HG02938 (cell line): ENCODE results near the gene CDH23.

Experiments
- ATAC-seq: cut with Tn5 transposase; IDR thresholded peaks from one replicate; pipeline ENCODE4 v1.9.1; 2021; ENCODE audit warnings: mild to moderate bottlenecking, moderate library complexity; ENCODE audit not compliant: unreplicated experiment

CDH23 gene

DNA sequence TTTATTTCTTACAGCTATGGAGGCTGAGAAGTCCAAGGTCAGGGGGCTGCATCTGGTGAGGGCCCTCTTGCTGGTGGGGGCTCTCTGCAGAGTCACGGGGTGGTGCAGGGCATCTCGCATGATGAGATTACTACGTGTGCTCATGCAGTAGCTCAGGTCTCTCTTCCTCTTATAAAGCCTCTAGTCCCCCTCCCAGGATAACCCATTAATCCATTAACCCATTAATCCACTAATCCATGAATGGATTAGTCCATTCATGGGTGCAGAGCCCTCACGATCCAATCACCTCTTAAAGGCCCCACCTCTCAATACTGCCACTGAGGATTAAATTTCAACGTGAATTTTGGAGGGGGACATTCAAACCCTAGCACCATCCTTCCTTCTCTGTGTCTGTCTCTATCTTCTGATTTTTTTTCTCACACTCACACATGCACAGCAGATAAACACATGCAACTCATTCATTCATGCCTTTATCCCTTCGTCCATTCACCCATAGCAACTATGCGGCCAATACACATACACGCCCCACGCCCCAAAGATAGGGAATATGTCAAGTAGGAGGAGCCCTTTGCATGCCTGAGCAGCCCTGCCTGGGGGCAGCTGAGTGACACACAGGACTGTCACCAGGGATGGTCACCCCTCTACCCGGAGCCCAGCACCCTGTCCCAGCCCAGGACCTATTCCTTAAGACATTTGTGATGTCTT lies 236.3 kb downstream of the CDH23 start:
- ATAC-seq = no peak

DNA sequence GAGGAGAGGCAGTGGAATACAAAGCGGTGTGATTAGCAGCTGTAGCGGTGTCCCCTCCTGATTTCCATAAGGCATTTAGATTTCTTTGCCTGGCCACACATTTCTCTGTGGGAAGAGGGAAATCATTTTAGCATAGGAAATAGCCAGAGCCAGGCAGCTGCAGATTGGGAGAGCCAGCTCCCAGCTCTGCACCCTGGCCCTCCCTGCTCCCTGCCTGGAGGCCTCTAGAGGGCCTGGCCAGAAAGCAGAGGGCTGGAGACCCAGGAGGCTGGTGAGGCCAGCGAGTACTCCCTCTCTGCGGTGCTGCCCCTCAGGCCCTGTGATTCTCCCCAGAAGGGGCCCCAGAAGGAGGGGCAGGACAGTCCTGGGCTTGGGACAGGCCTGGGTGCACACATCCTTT lies 237.2 kb downstream of the CDH23 start:
- ATAC-seq = no peak

DNA sequence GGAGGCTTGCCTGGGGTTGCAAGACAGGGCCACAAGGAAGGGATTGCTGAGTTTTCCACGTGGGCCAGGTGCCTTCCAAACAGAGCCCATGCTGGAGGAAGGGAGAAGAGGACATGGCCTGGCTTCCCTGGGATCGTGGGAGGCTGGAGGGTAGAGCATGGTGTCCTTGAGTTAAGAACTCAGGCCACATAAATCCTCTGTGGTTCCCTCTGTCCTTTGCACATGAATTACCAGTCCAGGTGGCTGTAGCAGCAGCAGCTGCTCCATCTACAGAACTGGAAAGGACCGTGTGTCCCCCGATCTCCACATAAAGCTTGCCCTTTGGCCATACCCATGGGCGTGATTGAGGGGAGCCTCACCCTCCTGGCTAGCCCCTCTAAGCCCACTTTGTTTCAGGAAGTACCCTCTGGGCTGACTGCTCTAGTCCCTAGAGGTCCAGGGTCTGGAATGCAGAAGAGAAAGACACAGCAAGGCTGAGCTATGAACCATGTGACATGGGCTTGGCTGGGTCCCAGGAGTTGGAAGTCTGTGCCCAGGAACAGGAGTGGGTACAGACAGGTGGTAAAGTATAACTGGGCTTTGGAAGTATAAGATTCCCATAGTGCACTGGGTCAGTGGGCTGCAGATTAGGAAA lies 237.9 kb downstream of the CDH23 start:
- no peak for ATAC-seq

DNA sequence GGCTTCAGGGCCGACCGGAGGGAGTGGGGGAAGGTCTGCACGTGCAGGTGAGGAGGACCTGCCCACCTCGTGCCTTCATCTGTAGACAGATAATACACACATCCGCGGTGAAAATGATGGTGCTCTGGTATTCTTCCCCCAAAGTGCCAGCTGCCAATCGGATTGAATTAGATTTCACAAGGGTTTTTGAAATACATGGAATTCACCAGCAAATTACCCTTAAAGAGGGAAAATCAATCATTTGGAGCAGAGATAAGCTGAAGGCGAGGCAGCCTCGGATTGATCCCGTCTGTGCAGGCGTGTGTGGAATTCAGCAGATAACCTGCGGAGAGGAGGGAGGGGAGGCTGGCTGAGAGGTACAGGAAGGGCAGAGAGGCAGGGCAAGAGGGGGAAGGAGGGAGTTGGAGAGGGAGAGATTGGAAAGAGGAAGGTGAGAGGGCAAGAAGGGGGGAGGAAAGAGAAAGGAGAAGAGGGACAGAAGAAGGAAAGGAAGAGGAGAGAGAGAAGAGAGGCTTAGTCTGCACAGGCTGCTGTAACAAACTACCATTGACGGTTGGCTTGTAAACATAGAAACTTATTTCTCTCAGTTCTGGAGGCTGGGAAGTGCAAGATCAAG lies 238.6 kb downstream of the CDH23 start:
- no peak for ATAC-seq

DNA sequence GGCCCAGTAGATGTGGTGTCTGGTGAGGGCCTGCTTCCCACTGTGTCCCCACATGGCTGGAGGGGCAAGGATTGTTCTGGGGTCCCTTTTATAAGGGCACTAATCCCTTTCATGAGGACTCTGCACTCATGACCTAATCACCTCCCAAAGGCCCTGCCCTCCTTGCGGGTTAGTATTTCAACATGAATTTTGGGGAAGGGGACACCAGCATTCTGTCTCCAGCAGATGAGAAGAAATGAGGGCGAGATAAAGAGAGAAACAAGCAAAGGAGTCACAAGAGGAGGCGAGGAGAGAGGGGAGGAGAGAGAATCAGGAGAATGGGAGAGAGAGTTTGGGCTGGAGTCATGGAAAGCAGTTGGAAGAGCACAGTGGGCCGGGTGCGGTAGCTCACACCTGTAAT lies 239.1 kb downstream of the CDH23 start:
- no peak for ATAC-seq

DNA sequence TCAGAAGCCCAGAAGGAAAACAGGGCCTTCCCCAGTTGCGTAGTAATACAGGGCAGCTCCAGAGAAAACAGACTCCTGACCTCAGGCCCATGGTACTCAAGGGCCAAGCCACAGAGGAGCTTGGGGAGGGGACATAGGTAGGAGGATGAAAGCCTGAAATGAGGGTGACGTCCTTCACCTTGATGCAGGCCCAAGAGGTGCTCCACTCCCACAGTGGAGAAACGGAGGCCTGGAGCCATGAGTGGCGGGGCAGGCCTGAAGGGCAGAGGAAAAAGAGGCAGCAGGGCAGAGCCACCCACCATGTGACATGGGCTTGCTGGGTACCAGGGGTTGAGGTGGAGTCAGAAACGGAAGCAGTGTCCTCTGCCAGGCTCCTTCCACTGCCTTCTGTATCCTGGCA lies 239.9 kb downstream of the CDH23 start:
- no peak for ATAC-seq

DNA sequence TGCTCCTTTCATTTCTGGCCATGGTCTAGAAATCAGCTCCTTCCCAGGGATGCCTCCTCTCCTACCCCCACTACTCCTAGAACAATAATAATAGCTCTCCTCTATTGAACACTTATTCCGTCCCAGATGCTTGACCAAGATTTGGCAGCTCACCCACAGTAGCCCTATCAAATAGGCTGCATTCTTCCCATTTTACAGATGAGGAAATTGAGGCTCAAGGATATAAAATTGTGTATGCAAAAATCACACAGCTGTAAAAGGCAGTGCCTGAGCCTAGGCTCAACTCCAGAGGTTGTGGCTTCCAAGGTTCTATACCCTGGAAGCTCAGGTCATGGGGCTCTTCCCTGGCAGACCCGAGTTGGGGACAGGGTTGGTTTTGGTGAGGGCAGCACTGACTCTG lies 240.6 kb downstream of the CDH23 start:
- ATAC-seq = no peak

DNA sequence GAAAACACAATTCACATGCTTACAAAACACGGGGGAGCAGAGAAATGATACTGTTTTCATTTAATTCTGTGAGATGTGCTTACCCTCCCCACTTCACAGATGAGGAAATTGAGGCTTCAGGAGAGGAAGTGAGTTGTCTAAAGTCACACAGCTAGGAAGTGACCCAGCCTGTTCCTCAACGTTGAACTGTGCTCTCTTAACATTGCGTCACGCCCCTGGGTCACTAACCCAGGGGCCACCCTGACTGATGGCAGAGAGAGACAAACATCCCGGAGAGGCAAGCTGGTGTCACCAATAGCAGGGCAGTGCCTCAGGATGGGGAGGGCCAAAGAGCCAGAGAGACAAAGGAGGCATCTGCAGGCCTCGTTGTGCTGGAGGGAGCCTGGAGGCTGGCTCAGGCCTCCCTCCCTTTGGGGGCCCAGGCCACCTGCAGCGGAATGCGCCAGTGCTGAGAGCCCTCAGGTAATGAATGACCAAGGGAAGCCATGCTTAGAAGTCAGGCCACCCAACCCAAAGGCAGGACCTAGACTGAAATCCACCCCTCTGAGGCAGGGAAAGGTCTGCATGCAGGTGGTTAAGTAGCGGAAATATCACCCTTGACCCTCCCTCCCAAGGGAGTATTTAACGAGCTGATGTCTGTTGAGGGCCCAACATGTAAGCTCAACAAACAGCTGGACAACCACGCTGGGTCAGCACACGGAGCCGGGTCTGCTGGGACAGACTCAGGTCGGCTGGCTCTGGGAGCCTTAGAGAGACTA lies 241.5 kb downstream of the CDH23 start:
- no peak for ATAC-seq

DNA sequence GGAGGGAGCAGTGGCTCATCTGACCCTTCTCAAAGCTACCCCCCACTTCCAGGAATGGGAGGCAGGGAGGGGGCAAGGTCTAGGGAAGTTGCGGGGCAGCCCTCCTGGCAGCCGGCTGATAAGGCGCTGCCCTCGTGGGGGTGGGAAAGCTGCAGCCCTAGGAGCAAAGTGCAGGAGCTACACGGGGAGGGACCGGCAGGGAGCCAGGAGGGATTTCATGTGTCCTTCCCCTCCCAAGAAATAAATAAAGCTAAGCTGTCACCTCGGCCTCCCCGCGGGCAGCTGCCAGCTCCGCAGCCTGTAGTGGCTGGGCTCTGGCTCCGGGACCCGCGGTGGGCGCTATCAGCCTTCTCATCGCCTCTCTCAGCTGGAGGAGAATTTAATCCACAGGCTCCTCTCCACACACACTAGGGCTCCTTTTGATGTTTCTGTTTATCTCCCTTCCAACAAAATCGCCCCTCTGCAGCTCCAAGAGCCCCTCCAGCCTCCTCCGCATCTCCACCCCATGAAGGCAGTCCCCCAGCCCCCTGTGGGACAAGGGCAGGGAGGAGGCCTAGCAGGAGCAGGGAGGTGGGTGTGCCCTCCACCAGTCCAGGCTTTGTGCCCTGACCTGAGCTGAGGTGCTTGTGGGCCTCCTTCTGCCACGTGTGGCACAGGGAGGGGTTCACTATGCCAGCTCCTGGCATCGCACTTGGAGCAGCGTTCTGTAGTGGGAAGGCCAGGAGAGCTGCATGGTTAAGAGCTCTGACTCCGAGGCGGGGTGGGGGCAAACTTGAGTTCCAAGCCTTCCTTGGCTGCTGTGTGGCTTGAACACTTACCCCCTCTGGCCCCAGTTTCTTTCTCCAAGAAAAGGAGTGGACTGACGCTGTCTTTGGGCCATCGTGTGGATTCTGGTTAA lies 242.4 kb downstream of the CDH23 start:
- ATAC-seq = no peak

DNA sequence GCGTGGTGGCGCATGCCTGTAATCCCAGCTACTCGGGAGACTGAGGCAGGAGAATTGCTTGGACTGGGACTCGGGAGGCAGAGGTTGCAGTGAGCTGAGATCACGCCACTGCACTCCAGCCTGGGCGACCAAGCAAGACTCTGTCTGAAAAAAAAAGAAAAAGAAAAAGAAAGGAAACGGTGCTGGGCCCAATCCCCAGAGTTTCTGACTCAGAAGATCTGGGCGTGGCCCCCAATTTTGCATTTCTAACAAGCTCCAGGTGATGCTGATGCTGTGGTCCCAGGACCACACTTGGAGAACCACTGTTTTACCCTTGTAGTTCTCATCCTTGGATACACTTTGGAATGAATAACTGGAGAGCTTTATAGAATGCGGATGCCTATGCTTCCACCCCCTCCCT lies 243.9 kb downstream of the CDH23 start:
- ATAC-seq = no peak

DNA sequence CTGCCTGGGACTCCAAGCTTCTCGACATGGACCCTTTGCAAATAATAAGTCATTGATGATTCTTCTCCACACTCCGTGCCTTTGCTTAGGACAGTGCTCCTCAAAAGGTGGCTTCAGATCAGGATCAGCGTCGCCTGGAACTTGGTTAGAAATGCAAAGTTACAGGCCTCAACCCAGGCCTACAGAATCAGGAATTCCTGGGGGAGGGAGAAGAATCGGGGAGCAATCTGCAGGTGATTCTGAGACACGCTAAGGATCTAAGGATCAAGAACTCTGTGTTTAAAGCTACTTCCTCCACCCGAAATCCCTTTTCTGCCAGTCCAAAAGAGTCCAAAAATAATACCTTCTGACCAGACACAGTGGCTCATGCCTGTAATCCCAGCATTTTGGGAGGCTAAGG lies 244.7 kb downstream of the CDH23 start:
- no peak for ATAC-seq

DNA sequence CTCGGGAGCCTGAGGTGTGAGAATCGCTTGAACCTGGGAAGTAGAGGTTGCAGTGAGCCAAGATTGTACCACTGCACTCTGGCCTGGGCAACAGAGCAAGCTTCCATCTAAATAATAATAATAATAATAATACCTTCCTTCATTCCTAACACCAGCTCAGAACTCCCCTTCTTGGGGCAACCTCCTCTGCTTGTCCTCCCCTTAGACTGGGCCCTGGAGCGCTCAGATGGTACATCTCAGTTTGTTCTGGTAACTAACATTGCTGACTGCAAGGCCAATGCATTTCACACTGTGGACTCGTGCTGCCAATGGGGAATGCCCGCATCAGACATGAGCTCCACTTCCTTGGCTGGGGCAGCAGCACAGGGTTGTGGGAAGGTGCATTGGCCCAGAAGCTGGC lies 245.3 kb downstream of the CDH23 start:
- no peak for ATAC-seq

DNA sequence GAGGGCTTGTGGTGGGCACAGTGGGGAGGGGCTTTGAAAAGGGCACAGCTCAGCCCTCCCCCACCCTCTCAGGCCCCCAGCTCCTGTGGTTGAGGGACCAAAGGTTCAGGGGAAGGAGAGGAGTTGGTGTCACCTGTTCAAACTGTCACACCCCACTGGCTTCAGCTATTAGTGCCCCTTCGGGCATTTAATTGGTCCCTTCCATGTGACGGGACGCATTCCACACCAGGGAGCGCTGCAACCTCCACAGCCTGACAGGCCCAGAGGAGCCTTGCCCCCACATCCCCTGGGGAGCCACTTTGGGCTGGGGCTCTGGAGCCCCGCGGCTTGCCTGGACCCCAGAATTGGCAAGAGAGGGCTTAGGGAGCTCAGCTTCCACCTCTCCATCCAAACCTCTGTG lies 247.2 kb downstream of the CDH23 start:
- no peak for ATAC-seq

DNA sequence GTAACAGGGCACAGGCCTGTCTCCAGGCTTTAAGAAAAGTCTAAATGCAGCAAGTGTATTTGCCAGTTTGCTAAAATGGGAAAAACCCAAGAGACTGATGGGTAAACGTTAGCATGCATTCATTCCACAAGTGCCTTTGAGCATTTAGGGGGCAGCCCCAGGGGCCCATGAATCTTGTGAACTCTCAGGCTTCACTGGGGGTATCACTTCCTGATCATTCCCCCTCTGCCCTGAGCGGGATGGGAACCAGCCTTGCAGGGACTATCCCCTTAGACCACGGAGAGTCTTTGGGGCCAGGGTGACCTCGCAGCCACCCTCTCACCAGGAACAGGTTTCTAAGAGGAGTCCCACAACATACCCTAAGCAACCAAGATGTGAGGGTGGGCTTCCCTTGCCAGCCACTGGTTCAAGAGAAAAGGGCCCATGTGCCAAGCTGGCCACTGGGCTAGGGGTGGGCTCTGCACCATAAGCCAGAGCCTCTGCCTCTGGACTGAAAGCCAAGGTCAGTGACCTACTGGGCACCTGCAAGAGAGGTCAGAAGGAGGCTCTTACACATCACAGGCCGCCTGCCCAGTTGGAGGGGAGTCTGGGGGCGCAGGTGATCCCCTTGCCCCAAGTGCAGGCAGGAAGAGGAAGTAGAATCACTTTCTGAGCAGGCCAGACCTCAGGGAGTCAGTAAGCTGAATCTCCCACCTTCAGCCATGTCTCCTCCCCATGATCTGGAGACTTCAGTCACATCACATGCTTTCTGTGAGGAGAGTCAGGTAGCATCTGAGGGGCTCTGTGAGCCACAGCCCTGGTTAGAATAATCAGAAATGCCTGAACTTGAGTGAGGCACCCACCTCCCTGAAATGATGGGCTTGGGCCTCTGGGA lies 247.8 kb downstream of the CDH23 start:
- ATAC-seq = no peak

DNA sequence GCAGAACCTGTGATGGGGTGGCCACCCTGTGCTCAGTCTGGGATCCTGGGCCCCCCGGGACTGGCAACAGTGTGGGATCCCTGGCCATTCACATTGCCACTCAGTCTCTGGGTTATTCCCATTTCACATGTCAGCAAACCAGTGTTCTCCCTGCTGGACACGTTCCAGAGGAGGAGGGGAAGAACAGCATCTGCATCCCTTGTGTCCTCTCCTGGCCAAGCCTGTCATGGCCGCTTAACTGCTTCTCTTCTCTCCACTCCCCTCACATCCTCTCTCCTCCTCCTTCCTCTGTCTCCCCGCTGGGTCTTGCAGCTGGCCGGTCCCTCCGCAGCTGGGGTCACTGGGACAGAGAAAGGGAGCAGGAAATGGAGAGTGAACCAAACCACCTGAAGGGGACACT lies 248.5 kb downstream of the CDH23 start:
- ATAC-seq = no peak

DNA sequence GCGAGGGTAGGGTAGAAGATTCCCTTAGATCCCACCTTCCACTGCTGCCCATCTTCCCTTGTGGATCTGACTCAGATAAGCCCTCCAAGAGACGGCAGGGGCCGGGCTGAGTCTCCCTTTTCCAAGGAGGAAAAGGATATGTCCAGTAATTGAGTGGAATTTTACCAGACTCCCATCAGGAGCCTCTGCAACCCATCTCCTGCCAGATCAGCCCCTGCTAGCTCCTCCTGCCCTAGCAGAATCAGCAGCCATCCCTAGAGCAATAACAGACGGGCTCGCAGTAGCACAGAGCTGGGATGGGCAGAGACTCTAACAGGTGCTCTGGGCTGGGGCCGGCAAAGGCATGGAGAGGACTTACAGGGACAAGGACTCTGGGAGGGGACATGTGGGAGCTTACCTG lies 249.3 kb downstream of the CDH23 start:
- no peak for ATAC-seq

DNA sequence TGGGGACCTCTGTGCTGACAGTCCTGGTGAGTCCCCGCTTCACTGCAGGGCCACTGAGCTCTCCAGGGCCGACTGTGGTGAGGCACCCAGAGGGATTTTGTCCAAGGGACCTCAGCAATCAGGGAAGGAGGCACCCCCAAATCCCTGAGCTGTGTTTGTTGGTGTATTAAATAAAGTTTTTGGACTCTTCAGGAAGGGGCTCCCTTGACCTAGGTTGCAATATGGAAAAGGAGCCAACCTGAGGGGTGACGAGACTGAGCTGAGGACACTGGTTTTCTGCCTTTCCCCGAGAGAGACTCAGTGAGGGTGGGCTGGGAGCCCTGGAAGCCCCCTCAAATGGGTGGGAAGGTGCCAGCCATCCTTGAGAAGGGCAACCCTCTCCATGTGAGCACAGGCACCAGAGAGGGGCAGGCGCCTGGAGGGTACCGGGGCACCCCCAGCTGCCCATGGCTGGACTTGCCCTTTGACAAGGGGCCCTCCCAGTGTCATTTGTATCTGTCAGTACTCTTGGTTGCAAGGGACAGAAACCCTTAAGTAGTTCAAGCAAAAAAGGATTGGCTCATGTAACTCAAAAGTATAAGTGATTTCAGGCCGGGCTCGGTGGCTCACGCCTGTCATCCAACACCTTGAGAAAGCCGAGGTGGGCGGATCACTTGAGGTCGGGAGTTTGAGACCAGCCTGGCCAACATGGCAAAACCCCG lies 250.0 kb downstream of the CDH23 start:
- ATAC-seq = no peak

DNA sequence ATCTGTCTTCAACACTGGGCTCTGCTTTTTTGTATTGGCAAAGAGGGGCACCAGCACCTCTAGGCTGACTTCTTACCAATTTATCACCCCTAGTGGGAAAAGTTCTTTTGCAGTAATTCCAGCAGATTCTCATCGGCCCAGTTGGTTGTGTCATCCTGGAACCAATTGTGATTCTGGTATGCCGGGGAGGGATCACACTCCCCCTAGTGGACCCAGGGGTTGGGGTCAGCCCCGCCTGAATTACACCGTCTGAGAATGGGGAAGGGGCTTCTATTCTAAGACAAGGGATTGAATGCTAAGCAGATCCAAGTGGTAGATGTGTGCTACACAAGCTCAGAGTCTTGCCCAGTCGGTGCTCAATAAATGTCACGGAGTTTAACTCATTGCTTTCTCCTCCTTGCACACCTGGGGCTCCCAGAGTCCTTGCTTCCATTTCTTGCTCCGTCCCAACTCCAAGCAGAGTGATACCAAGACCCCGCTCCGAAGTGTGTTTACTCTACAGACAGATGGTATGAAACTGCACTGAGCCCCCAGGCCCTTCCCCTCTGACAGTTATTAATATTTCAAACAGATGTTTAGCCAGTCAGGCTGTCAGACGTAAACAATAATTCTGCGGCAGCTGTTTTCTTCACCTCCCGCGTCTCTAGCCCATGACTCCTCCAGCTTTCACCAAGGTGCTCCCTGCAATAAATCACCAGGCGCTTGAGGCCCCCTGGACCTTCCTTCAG lies 251.0 kb downstream of the CDH23 start:
- ATAC-seq = no peak
